GM19239 (cell line): Measurements from ENCODE around the gene LRIT3.
"Not testable (repeated sequence)": the region's sequence is repeated elsewhere in the genome, so short reads cannot be mapped to it uniquely, and the experiment has no call there.

Source experiments
- DNase-seq: peaks from one replicate; pipeline ENCODE4 v3.0.0; 2011; ENCODE audit warnings: low spot score; ENCODE audit not compliant: insufficient read length
- FAIRE-seq: peaks from 2 replicates; lab custom pipeline; 2011; peaks lifted over from hg19 to GRCh38; lab: Jason Lieb, UNC

Gene LRIT3

DNA sequence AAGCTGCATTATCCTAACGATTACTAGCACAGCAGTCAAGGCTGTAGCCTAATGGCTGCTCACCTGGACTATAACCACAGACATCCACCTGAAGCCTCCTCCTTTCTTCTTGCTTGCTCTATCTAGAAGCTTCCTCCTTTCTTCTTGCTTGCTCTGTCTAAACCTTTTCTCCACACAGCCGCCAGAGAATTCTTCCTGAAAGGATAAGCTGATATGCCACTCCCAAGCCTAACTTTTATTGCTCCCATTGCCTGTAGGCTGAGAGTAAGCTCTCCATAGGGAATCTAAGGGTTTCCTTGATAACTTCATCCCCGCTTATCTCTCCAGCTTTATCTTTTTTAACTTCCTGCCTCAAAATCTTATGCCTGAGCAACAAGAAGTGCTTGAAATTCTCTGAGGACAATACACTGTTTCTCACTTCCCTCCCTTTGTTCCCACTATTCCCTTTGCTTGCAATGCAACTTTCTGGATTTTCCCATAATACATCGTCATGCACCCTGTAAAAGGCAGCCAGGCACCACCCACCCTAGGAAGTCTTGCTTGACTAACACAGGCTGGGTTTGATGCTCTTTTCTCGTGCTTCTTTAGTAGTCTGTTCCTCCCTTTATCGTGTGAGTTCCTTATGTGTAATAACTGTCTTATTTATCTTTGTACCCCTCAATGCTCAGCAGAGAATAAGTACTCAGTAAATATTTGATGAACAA, 1.4 kb upstream of the LRIT3 start:
- DNase-seq, result no peak
- FAIRE-seq, result no peak

DNA sequence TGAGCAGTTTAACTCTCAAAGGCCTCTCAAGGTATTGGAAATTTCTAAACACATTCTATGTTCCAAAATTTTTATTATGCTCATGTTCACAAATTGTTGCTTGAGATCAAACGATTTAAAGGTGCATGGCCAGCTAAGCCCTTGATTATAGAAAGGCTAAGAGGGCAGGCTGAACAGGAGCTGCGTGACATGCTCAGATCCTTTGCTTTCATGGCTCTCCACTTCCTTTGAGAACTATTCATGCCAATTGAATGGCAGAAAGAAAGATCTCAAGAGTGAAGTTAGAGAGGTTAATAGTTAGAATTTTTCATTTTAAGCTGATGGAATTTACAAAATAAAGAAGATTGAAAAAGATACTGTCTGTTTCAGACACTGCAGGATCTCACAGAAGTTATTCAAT, 594 bp downstream of the LRIT3 start:
- DNase-seq (no peak), FAIRE-seq (no peak)

DNA sequence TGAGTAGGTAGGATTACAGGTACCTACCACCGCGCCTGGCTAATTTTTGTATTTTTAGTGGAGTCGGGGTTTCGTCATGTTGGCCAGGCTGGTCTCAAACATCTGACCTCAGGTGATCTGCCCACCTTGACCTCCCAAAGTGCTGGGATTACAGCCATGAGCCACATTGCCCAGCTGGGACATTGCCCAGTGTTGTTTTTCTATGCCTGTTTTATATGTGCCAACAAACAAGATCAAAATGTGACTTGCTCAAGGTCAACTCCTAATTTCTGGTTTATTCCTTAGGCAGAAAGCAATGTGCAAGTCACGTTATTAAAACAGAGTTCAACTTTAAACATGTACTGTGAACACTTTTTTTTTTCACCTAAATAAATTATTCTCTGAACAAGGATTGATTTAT, 2.7 kb downstream of the LRIT3 start:
- no peak for DNase-seq
- FAIRE-seq, result no peak

DNA sequence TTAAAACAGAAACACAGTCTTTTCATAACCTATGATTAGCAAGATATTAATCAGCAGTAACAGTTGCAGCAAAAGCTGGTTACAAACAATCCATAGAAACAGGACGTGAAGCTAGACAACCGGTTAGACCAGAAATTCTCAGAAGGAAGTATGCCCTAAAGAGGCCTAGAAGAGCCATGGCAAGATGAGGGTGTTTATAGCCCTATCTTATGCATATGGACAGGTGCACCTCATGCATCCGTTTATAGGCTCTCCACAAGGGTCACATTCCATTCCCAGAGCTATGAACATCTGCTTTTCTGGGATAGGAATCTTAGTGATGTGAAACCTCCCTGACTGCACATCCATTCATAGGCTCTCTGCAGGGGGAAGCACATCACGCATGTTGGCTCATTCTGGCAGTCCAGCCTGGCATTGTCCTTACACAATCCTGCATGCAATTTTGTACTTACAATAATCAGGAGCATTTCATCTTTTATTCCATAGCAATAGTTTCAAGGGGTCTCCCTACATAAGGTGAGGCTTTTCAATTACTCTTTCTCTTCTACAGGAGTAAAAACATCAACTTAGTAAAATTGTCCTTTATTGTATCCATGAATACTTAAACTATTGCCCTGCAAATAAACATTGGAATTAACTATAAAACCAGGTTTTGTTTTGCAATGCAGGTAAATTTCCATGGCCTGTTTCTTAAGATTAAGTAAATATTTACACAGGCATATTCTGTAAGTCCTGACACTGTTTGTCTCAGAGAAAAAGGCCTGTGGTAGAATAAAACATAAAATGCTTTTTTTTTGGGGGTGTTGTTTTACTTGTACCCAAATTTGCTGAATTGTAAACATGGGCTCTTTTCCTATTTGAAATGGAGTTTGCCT, 11.8 kb downstream of the LRIT3 start:
- DNase-seq, FAIRE-seq: not testable (repeated sequence)

DNA sequence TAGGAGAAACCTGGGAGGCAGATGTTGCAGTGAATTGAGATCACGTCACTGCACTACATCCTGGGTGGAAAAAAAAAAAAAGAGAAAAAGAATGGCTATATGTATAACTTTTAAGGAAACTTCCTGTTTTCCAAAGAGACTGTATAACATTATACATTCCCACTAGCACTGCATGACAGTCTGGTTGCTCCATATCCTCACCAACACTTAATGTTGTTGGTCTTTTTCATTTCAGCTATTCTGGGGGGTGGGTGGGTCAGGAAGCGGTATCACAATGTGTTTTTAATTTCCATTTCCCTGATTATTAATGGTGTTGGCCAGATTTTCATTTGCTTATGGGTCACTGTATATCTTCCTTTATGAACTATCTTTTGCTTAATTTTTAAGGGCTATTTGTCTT, 13.4 kb downstream of the LRIT3 start:
- FAIRE-seq (no peak), DNase-seq (no peak)

DNA sequence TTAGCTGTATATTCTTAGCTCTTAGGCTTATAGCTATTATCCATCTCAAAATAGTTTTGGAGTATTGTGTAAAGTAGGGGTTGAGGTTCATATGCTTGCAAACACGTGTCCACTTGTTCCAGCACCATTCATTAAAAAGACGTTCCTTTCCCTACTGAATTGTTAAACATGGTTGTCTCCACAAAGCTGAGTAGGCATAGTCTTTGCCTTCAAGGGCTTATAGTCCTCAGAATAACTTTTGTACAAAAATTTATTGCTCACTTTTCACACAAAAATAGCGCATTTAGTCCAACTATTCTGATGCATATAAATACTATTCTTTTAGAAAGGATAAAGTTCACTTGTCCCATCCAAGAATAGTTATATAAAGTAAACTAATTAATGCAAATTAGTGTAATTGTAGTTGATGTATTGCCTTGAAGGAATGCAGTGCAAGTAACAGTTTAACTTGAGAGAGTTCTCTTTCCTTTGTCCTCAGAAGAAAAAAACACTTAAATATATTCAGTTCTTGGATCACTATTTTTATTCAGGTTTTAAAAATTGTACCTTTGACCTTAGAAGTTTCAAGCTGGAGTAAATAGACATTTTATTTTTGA, 14.1 kb downstream of the LRIT3 start:
- FAIRE-seq (no peak), DNase-seq (no peak)

DNA sequence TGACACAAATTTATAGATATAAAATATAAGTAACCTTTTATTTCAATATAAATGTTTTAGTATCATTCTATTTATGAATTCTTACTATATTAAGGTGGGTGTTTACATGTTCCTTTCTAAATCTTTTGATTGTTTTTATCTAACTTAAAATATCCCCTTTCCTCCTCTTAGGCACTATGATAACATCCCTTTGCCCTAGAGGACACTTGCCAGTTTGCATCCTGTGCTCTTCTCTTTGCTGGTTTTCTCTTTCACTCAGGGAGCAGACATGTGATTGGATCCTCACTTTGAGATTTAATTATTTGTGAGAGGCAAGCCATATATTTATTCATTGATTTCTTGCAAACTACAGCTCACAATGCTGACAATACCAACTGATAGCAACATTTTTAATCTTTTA, 16.2 kb downstream of the LRIT3 start:
- DNase-seq (no peak), FAIRE-seq (no peak)

DNA sequence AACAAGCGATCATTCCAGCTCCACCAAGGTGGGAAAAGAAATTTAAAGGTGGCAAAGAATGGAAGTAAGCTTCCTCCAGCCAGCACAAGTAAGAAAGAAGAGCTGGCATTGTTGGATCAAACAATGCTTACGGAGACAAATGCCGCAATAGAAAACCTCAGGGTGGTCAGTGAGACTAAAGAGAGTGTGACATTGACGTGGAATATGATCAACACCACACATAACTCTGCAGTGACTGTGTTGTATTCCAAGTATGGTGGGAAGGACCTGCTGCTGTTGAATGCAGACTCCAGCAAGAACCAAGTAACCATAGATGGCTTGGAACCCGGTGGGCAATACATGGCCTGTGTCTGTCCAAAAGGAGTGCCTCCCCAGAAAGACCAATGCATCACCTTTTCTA, 22.2 kb downstream of the LRIT3 start:
- no peak for FAIRE-seq
- DNase-seq, result no peak

DNA sequence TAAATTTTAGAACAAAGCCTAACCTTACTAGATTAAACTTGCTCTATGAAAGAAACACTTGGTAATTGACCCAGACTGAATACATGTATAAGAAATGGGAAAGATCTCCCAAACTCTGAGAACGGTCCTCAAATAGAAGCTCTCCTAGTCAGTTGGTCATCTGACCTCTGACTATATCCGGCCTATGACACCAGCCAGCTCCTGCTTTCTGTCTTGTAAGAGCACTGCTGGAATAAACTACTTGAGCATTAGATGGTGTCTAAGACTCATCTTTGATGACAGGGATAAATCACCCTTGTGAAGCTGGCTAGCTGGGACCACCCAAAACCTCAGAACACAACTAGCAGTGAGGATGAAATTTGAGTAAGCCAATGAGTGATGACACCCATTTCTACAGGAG, 24.2 kb downstream of the LRIT3 start:
- FAIRE-seq (no peak), DNase-seq (no peak)

DNA sequence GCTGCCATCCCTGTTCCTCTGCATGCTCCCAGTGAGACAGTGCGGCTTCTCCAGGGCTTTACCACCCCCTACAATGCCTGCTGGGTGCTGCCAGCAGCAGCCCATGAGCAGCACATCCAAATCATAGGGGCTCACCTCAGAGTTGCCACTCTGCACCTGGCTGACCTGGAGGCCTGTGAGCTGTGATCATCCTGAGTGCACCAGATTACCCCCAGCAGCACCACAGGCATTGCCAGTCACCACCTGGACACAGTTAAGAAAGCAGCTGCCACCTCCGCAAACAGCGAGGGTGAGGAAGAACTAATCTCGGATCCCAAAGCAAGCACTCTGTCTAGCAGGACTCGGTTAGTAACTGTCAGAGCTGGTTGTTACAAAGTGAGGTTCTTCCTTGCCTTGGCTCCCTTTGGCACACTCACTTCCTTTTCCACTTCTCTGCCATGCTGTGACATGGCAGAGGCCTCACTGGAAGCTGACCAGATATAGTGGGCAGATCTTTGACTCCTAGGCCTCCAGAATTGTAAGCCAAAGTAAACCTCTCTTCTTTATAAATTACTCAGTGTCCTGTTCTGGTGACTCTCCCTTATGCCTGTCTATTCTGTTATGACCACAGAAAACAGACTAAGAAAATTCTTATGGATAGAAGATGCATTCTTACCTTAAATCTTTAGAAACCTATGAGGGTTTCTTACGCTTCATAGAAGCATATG, 25.2 kb downstream of the LRIT3 start:
- DNase-seq (no peak), FAIRE-seq (no peak)

DNA sequence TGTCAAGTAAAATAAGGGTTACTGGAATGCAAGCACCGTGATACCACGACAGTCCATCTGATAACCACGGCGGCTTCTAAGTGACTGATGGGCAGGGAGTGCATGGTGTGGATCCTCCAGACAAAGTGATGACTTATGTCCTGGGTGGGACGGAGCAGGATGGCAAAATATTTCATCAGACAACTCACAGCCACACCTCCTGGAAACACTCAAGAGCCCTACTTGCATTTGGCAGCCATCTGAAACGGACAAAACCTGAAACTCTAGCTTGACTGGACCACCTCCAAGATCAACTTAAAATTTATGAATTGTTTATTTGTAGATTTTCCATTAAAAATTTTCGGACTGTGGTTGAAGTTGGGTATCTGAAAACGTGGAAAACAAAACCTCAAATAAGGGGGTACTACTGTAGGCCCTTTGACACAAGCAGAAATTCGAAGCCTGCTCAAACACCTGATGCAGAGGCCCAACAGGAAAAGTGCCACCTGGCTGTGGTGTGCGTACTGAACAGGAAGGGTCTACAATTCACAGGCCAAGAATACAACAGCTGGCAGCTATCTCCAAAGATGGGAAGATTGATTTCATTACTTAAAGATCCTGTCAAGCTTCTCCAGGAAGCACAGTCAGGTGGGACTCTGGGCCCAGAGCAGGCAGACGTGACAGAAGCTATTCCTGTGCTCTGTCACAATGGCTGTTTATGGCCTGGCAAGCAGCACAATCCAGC, 26.0 kb downstream of the LRIT3 start:
- FAIRE-seq, result no peak

DNA sequence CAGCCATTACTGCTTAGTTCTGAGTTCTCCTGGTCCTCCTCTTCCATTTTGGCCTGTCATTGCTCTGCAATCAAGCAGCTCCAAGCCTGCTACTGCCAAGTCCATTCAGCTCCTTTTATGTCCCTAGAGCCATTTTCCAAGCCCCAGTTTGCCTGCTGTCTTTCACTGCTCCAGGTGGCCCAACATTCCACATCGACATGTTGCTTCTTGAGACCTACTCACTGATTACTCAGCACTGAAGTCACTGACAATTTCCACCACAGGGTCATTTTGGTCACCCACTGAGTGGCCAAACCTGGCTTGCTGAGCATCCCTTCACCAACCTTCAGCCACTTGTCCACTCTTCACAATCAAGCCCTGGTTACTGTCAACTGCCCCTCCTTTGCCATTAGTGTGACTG, 27.2 kb downstream of the LRIT3 start:
- FAIRE-seq (no peak), DNase-seq (no peak)

More for the DNA sequence above, 26.0 kb downstream of the LRIT3 start:
- DNase-seq, result no peak

DNA sequence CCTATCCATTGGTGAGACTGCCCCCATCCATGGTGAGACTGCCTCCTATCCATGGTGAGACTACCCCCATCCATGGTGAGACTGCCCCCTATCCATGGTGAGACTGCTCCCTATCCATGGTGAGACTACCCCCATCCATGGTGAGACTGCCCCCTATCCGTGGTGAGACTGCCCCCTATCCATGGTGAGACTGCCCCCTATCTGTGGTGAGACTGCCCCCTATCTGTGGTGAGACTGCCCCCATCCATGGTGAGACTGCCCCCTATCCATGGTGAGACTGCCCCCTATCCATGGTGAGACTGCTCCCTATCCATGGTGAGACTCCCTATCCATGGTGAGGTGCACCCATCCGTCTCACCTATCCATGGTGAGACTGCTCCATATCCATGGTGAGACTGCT, 27.6 kb downstream of the LRIT3 start:
- not testable (repeated sequence) for DNase-seq, FAIRE-seq

DNA sequence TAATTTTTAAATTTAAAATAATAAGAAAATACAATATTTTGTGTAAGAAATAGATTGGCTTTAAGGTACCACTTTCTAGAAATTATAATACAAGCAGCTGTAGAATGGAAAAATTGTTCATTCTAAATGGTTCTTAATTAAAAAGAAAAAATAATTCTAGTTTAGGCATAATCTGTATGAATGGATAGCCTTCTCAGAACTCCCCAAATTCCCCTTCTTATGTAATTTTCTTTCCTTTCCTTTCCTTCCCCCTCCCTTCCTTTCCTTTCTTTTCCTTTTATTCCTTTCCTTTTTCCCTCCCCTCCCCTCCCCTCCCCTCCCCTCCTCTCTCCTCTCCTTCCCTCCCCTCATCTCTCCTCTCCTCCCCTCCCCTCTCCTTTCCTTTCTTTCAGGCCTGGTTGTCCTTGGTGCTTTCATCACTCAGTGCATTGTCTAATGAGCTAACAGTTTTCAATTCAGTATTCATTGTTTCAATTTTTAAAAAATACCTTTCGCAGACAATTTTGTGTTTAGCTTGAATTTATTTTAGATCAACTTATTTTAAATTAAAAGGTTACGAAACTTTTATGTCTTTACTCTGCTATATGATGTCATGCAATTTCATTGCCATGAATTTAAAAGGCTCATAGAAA, 28.8 kb downstream of the LRIT3 start:
- FAIRE-seq, result no peak

DNA sequence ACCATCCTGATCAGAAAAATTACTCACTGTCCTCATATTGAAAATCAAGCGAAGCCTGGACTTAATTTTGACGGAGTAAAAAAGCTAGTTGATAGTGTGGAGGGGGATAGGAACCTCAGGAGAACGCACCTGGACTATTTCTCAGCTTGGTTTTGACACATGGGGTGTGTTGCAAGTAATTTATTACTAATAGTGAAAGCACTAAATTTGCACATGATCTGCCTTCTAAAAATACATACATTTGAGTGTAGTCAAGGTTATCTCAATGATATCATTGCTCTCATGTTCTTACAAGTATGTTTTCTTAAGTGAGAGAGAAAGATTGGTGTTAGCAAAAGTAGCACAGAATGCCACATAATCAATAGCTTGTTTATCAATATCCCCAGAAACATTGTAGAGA, 29.5 kb downstream of the LRIT3 start:
- FAIRE-seq, result no peak

More for the DNA sequence above, 28.8 kb downstream of the LRIT3 start:
- no peak for DNase-seq

DNA sequence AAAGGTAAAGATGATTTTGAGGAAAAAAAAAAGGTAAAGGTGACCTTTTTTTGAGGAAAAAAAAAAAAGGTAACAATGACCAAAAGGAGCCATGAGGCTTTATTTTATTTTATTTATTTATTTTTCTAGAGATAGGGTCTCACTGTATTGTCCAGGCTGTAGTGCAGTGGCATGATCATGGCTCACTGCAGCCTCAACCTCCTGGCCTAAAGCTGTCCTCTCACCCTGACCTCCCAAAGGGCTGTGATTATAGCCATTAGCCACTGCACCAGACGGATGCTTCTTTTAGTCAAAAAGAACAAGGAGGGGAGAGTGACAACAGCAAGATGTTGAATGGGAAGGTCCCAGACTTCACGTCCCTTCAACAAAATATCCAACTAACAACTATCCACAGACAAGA, 30.4 kb downstream of the LRIT3 start:
- FAIRE-seq (no peak), DNase-seq (no peak)

More for the DNA sequence above, 29.5 kb downstream of the LRIT3 start:
- DNase-seq, result no peak

DNA sequence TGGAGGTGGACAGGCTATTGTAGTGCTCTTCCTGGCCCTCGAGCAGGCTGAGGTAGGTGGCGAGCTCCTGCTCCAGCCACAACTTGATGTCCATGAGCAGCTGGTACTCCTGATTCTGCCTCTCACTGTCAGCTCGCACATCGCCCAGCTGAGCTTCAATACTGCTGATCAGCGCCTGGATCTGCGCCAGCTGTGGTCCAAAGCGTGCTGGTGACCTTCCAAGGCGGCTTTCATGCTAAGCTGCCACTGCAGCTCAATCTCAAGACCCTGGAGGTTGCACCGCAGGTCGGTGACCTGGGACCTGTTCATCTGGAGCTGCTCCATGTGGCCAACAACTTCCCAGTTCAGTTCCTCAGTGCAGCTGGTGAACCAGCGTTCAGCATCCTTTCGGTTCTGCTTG, 31.2 kb downstream of the LRIT3 start:
- DNase-seq, result no peak
- no peak for FAIRE-seq

DNA sequence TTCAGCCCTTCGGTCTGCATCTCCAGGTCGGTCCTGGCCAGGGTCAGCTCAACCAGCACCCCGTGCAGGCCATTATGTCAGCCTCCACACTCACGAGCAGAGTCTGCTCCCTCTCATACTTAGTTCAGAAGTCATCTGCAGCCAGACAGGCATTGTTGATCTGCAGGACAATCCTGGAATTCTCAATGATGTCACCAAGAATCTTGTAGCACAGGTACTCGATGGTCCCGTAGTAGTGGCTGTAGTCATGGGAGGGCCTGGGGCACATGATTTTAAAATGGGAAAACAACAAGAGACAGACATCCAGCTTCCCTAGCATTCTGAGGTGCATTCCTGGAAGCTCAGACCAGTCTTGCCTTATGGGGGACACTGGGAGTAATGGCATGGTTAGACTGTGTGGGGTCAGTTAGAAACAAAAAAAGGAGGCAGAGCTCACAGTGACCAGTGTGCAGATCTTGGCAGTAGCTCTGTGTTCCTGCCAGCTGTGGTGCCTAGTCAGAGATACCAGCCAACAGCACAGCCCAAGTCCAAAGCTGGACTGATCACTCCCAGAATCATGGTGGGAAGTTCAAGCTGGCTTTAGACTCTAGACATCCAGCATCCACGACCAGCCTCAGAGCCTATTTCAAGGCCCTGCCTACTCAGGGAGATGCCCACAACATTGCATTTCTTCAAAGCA, 31.9 kb downstream of the LRIT3 start:
- FAIRE-seq, result no peak
- DNase-seq, result no peak

DNA sequence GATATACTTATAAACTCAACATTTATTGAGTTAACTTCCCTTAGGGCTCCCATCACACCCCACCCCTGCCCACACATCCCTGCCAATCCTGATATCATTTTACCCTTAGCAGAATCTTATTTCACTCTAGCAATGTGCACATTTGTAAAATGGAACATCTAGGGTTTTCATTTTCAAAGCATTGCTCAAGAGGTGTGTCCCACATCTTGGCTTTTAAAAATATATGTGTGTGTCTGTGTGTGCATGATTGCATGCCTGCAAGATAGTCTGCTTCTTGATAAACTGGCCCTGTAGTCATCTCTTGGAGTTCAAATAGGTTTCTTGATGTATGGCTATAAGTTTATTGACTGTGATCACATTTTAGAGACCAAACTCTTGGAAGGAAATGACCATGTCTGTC, 38.4 kb downstream of the LRIT3 start:
- no peak for FAIRE-seq

More for the DNA sequence above, 38.4 kb downstream of the LRIT3 start:
- DNase-seq, result no peak
